GM06990 (cell line): ENCODE measurements around the gene DNAL4.

ENCODE experiments used
- DNase-seq: peaks from one replicate; pipeline ENCODE4 v3.0.0-alpha.2; 2011; ENCODE audit not compliant: insufficient read length; ENCODE audit errors: extremely low read depth
- H3K27me3 ChIP-seq: replicated peaks from 2 replicates; pipeline ENCODE4 v1.6.0; 2011; ENCODE audit warnings: low read length; ENCODE audit not compliant: control insufficient read depth, insufficient read depth
- H3K36me3 ChIP-seq: 2 replicates; pipeline ENCODE4 v1.5.1; 2011; ENCODE audit warnings: low read length; ENCODE audit not compliant: control insufficient read depth, insufficient read depth
- H3K4me3 ChIP-seq: replicated peaks from 2 replicates; pipeline ENCODE4 v1.5.1; 2011; ENCODE audit warnings: low read depth, mild to moderate bottlenecking, control low read depth, low read length
- TF ChIP-seq, protein P1 (sequence below): IDR thresholded peaks from 2 replicates; pipeline ENCODE4 v1.5.1; 2011; ENCODE audit warnings: low read length, control low read depth, mild to moderate bottlenecking, inconsistent platforms; ENCODE audit not compliant: insufficient read depth, poor library complexity, severe bottlenecking

DNAL4 gene

GRCh38 chr22:38834215-38834953, 40.4 kb upstream of the DNAL4 start:
- TF ChIP-seq, protein P1, sequence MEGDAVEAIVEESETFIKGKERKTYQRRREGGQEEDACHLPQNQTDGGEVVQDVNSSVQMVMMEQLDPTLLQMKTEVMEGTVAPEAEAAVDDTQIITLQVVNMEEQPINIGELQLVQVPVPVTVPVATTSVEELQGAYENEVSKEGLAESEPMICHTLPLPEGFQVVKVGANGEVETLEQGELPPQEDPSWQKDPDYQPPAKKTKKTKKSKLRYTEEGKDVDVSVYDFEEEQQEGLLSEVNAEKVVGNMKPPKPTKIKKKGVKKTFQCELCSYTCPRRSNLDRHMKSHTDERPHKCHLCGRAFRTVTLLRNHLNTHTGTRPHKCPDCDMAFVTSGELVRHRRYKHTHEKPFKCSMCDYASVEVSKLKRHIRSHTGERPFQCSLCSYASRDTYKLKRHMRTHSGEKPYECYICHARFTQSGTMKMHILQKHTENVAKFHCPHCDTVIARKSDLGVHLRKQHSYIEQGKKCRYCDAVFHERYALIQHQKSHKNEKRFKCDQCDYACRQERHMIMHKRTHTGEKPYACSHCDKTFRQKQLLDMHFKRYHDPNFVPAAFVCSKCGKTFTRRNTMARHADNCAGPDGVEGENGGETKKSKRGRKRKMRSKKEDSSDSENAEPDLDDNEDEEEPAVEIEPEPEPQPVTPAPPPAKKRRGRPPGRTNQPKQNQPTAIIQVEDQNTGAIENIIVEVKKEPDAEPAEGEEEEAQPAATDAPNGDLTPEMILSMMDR: no peak

DNA sequence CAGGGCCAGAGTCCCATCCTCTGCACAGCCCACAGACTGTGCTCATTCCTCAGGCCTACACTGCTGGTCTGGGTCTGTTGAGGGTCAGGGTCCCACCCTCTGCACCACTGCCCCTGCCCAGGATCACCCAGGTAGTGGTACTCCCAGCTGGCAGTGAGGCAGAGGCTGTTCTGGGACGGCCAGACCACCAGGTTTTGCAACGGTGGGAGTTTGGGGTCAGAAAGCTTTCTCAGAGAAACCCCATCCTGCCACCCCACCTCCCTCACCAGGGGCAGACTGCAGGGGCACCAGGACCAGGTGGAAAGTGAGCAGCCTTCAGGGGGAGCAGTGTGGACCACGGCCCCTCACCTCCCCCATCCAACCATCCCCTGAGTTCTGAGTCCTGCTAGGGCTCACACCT, 39.1 kb upstream of the DNAL4 start:
- Histone ChIP-seq H3K36me3 (no peaks in the 10 kb centered on the region), H3K27me3 (no peaks in the 10 kb centered on the region; the same call in 1 of the 2 replicates), H3K4me3 (no peak overlapping the region)
- DNase-seq: no peak
- TF ChIP-seq, protein P1: no peak

More at GRCh38 chr22:38834215-38834953, 40.4 kb upstream of the DNAL4 start:
- Histone ChIP-seq H3K4me3 (no peak overlapping the region), H3K36me3 (no peaks in the 10 kb centered on the region), H3K27me3 (no peaks in the 10 kb centered on the region; the same call in 1 of the 2 replicates)
- DNase-seq: no peak

- Histone ChIP-seq H3K4me3 (no peak overlapping the region), H3K36me3 (no peaks in the 10 kb centered on the region), H3K27me3 (no peaks in the 10 kb centered on the region; the same call in 1 of the 2 replicates)
- no peak for DNase-seq
- TF ChIP-seq, protein P1: no peak
Measured at GRCh38 chr22:38832005-38832978, 38.3 kb upstream of the DNAL4 start.

- no peak for DNase-seq
- TF ChIP-seq, protein P1: no peak
- Histone ChIP-seq H3K36me3 (no peaks in the 10 kb centered on the region), H3K27me3 (no peaks in the 10 kb centered on the region; the same call in 1 of the 2 replicates), H3K4me3 (no peak overlapping the region)
Measured at GRCh38 chr22:38831166-38831945, 37.4 kb upstream of the DNAL4 start.

- DNase-seq: no peak
- Histone ChIP-seq H3K27me3 (no peaks in the 10 kb centered on the region; the same call in 1 of the 2 replicates), H3K4me3 (no peak overlapping the region), H3K36me3 (no peaks in the 10 kb centered on the region)
- TF ChIP-seq, protein P1: no peak
Measured at GRCh38 chr22:38830845-38831108, 36.8 kb upstream of the DNAL4 start.
